ENCODE data around the gene ABCC4.
A peak's percentile ranks its signal among the peaks of the same experiment; 100 is the strongest.
"Not testable (repeated sequence)": the region's sequence is repeated elsewhere in the genome, so short reads cannot be mapped to it uniquely, and the experiment has no call there.

Gene ABCC4

DNA sequence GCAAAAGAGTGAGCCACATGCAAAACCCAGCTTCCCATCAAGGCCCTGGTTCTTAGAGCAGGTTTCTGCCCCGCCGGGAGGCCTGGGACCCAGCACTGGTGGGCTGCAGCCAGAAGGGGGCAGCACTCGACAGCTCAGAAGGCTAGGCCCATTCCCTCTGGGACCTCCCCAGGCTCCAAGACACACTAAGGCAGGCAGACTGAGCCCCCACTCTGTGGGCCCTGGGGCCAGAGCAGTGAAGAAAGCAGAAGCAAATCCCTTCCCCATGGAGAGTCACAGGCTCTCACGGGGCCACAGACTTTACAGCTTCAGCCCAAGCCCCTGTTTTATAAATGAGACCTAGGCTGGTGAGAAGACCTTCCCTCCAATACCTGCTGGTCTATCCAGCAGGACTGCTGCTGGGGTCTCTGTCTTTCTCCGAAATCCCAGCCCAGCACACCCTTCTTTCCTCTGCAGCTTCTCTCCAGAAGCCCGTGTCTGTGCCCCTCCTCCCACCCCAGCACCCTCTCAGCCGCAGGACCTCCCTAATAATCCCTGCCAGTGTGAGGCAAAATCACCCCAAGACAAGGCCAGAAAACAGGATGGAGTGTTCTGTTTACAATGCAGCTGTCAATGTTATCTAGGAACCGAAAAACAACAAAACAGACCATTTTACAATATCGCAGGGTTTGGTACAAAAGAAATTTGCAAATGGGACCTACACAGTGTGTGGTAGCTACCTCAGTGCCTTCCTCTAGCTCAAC lies 109.3 kb downstream of the ABCC4 start:
- TF ChIP-seq JUND (IDR thresholded peaks at IDR 0.05; ENCODE audit: low read depth) = no peak
- in situ Hi-C loops (cut with HindIII; ENCODE audit: low pct_unique_long_range_greater_than_20kb, low sequenced_read_pairs) = no loop called here
- peak in 1 of 2 experiments; percentile 60 for DNase-seq (ENCODE audit: low read depth in 1 of 2, low spot score in 1 of 2)

GRCh38 chr13:95188128-95188527 lies 113.1 kb downstream of the ABCC4 start:
- in situ Hi-C loops (cut with HindIII; ENCODE audit: low pct_unique_long_range_greater_than_20kb, low sequenced_read_pairs) = no loop called here
- no peak for DNase-seq (ENCODE audit: low read depth in 1 of 2, low spot score in 1 of 2)
- no peak for TF ChIP-seq JUND (IDR thresholded peaks at IDR 0.05; ENCODE audit: low read depth)

DNA sequence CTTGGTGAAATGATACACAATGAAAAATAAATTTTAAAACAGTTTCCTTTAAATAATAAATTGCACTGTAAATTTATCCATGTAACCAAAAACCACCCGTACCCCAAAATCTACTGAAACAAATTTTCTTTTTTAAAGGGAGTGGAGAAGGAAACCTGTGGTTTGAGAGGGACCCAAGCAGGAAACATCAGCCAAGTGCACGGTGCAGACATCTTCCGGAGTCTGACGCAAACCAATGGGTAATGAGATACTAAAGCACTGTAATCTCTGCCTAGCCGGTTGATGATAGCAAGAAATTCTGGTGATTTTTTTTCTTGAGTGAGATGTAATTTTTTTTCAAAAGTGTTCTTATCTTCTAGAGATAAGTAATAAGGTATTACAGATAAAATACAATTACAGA lies 115.4 kb downstream of the ABCC4 start:
- no peak for TF ChIP-seq JUND (IDR thresholded peaks at IDR 0.05; ENCODE audit: low read depth)
- DNase-seq (ENCODE audit: low read depth in 1 of 2, low spot score in 1 of 2) = no peak
- in situ Hi-C loops (cut with HindIII; ENCODE audit: low pct_unique_long_range_greater_than_20kb, low sequenced_read_pairs) = no loop called here

GRCh38 chr13:95185311-95185710 lies 115.9 kb downstream of the ABCC4 start:
- TF ChIP-seq JUND (IDR thresholded peaks at IDR 0.05; ENCODE audit: low read depth) = no peak
- in situ Hi-C loops (cut with HindIII; ENCODE audit: low pct_unique_long_range_greater_than_20kb, low sequenced_read_pairs) = no loop called here
- DNase-seq (ENCODE audit: low read depth in 1 of 2, low spot score in 1 of 2) = no peak

GRCh38 chr13:95184317-95184716 lies 116.9 kb downstream of the ABCC4 start:
- in situ Hi-C loops (cut with HindIII; ENCODE audit: low pct_unique_long_range_greater_than_20kb, low sequenced_read_pairs) = no loop called here
- no peak for TF ChIP-seq JUND (IDR thresholded peaks at IDR 0.05; ENCODE audit: low read depth)
- no peak for DNase-seq (ENCODE audit: low read depth in 1 of 2, low spot score in 1 of 2)

DNA sequence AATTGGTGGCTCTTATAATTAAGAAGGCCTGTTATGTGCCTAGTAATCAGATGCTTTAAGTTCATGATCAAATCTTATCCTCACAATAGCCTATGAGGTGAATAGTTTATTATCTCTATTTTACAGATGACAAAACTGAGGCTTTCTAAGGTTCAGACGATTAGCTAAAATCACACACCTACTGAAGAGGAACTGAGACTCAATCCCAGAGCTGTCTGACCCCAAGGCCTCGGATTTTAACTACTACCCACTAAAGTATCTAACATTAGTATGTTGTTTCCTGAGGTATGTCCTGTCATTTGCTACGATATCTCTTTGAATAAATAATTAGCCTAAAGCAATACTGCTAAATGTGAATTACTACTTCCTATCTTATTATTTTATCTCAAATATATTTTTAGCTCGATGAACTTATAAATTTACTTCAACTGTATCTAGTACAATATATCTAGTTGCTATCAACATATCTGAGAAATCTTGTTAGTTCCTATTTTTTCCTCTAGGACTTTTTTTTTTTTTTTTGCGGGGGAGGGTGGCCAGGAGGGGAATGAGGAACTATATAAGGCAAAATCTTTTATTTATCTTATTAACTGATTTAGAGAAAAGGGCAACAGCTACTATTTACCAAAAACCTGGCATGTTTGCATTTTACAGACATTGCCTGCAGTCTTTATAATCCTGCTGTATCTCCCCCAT lies 118.5 kb downstream of the ABCC4 start:
- no peak for DNase-seq (ENCODE audit: low read depth in 1 of 2, low spot score in 1 of 2)
- TF ChIP-seq JUND (IDR thresholded peaks at IDR 0.05; ENCODE audit: low read depth) = no peak
- in situ Hi-C loops (cut with HindIII; ENCODE audit: low pct_unique_long_range_greater_than_20kb, low sequenced_read_pairs) = no loop called here

DNA sequence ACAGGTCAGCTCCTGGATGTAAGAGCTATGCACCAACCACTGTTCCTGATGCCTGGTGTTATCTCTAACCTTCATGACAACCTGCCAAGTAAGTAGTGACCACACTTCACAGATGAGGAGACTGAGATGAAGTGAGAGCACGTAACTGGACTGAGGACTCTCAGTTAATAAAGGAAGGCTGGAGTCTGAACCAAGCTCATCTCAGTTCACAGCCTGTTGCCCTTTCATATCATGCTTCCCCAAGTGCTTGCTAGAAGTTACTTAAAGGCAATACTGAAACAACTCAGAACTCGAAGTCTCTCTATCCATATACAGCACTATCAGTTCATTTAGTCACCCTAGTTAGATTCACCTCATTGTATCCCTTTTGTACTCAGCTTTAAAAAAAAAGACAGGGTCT lies 119.7 kb downstream of the ABCC4 start:
- no peak for DNase-seq (ENCODE audit: low read depth in 1 of 2, low spot score in 1 of 2)
- in situ Hi-C loops (cut with HindIII; ENCODE audit: low pct_unique_long_range_greater_than_20kb, low sequenced_read_pairs) = no loop called here
- no peak for TF ChIP-seq JUND (IDR thresholded peaks at IDR 0.05; ENCODE audit: low read depth)

DNA sequence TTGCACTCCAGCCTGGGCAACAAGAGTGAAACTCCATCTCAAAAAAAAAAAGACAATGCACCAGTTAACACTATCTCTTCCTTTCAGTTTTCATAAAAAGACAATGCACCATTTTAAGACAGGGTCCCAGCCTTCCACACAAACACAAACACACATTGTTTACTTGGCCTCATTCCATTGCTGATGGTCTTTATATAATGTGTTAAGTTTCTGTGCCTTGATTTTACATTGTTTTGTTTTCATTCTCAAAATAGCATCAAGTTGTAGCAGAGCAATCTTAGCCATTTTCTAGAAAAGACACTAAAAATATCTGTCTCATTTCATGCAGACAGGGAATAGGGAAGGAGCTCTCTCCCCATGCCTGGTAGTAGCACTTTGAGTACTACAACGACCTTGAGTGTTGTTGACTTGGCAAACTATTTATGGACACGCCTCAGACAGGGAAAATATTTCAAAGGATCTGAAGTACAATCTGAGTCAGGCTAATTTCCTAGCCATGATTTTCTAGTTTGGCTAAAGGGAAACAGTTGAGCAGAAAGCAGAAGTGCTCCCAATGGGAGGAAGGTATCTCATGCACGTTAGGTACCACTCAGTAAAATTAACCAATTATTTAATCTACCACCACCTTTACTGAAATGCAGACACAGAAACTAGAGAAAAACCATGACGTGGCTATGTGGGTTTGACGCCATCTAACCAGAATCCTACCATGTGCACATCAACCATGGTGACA lies 120.6 kb downstream of the ABCC4 start:
- no peak for DNase-seq (ENCODE audit: low read depth in 1 of 2, low spot score in 1 of 2)
- no peak for TF ChIP-seq JUND (IDR thresholded peaks at IDR 0.05; ENCODE audit: low read depth)
- in situ Hi-C loops (cut with HindIII; ENCODE audit: low pct_unique_long_range_greater_than_20kb, low sequenced_read_pairs) = no loop called here

GRCh38 chr13:95176611-95177259 lies 124.5 kb downstream of the ABCC4 start:
- no peak for TF ChIP-seq JUND (IDR thresholded peaks at IDR 0.05; ENCODE audit: low read depth)
- in situ Hi-C loops (cut with HindIII; ENCODE audit: low pct_unique_long_range_greater_than_20kb, low sequenced_read_pairs) = no loop called here
- no peak for DNase-seq (ENCODE audit: low read depth in 1 of 2, low spot score in 1 of 2)

GRCh38 chr13:95174517-95174916 lies 126.7 kb downstream of the ABCC4 start:
- DNase-seq (ENCODE audit: low read depth in 1 of 2, low spot score in 1 of 2) = no peak
- TF ChIP-seq JUND (IDR thresholded peaks at IDR 0.05; ENCODE audit: low read depth) = no peak
- in situ Hi-C loops (cut with HindIII; ENCODE audit: low pct_unique_long_range_greater_than_20kb, low sequenced_read_pairs) = no loop called here

- TF ChIP-seq JUND (IDR thresholded peaks at IDR 0.05; ENCODE audit: low read depth) = no peak
- in situ Hi-C loops (cut with HindIII; ENCODE audit: low pct_unique_long_range_greater_than_20kb, low sequenced_read_pairs) = no loop called here
- no peak for DNase-seq (ENCODE audit: low read depth in 1 of 2, low spot score in 1 of 2)
These were observed 133.1 kb downstream of the ABCC4 start for GRCh38 chr13:95168191-95168590.

- DNase-seq (ENCODE audit: low read depth in 1 of 2, low spot score in 1 of 2) = not testable (repeated sequence)
These were observed 134.2 kb downstream of the ABCC4 start for GRCh38 chr13:95167003-95167402.

More at GRCh38 chr13:95167003-95167402, 134.2 kb downstream of the ABCC4 start:
- in situ Hi-C loops (cut with HindIII; ENCODE audit: low pct_unique_long_range_greater_than_20kb, low sequenced_read_pairs) = not testable (repeated sequence)

All from T47D (cell line).